Hematopoietic multipotent progenitor cell treated with erythropoietin and hydrocortisone succinate and interleukin-3 and kit ligand, for 15 days (in vitro differentiated cells): Measurements from ENCODE around the gene ISG20.
A peak's percentile ranks its signal among the peaks of the same experiment; 100 is the strongest.

Experiments
- DNase-seq: peaks from one replicate; pipeline ENCODE4 v3.0.0-alpha.2; 2015; ENCODE audit warnings: low spot score

The ISG20 gene

DNA sequence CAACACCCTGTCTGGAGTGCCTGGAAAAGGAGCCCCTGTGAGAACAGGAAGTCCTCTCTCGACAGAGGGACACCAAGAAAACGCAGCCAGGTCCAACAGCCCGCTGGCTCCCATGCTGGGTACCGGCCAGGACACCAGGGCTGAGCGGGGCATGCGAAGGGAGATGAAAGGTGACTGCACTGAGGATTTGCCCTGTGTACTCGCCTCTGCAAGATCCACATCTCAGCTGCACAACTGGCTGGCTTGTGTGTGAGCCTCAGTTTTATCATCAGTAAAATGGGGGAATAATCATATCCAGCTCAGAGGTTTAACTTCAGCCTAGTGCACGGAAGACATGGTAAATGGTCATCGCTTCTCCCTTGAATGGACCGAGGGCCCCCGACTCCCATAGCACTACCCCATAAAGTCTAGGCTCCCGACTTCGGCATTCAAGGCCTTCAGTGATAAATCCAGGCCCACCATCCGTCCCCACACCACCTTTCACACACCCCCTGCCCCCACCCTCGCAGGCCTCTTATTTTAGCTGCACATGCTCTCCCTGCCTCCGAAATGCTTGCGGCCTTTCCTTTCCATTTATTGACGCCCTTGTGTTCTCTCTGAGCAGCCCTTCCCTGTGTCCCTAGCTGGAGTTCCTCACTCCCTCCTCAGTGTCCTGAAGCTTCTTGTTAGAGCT, 15.8 kb downstream of the ISG20 start:
- no peak for DNase-seq

GRCh38 chr15:88655103-88655553, 16.3 kb downstream of the ISG20 start:
- no peak for DNase-seq

GRCh38 chr15:88655800-88656488, 17.1 kb downstream of the ISG20 start:
- DNase-seq, result no peak

DNA sequence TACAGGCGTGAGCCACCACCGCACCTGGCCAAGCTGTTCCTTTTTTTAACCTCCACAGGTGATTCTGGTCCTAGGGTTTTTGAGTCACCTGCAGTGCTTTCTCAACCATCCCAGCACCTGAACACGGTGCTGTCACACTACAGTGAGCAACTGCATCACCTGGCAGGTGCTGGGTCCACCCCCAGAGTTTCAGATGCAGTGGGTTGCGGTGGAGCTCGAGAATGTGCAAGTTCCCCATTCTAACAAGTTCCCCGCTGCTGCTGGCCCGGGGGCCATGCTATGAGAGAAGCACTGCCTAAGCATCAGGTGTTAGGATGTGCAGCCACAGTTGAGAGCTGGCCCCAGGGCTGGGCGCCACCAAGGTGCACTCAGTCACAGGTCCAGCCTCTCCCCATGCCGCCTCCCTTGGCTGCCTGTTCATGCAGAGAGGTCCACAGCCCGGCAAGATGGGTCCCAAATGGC, 18.0 kb downstream of the ISG20 start:
- no peak for DNase-seq

DNA sequence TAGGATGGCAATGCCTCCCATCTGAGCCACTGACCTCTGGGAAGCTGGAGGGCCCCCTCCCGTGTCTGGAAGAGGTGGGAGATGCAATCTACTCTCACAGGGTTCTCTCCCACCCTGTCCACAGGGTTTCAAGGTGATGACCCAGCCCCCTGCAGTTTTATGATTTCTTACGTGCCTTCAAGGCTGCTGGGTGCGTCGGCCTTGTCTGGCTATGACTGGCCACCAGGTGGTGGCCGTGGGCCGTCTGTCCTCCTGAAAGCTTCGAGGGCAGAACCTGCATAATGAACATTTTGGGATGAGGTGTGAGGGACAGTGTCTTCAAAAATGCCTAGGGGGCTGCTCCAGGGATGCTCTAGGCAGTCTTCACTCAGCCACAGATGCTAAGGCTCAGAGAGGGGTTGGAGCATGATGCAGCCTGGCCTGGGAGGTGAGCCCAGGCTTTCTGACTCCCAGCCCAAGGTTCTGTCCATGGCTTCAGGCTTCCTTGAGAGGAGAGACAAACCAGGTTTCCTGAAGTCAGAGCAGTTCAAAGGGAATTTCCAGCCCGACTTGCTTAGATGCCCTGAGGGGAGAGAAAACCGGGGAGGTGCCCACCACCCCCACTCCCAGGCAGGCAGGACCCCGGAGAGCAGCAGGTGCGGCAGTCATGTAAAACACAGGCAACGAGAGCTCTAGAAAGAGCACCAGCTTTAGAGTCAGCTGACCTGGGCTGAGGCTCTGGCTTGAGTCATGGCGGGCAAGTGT, 18.7 kb downstream of the ISG20 start:
- DNase-seq, result peak; percentile 51

- DNase-seq, result no peak
These were observed 19.5 kb downstream of the ISG20 start for GRCh38 chr15:88658070-88658965.

DNA sequence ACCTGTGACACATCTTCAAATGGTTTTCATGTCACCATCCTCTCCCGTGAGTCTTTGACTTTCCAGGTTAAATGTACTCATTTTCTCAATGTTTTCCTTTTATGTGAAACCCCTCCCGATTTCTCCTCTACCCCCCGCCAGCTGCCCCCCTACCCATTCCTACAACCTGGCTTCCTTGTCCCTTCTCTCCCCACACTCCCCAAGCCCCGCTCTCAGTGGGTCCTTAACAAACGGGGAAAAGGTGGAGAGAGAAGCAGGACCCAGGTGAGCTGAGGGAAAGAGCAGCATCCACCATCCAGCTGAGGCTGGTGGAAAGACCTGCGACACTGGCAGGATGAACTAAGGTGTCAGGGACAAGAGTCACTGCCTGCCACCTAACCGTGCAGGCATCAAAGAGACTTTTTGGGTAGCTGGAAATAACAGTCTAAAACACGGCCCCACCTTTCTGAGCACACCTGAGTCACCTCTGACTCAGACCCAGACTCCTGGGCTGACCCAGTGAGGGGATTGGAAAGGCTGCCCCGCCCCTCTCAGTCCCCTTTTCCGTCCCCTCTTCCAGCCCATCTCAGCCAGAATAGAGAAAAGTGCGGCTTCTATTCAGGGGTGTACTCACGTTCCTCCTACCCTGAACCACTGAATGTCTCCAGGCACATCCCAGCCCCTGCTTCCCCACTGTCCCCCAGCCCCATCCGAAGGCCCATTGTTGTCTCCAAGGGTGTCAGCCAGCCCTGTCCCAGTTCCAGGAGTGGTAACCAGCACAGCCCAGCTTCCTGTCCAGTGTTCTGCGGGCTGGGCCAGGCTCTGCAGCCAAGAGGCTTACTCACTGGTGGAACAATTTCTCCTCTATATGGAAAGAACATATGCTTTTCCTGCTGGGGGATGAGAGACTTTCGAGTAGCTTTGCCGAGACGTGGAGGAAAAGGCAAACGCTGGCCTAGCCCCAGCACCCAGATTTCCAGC, 20.4 kb downstream of the ISG20 start:
- DNase-seq, result no peak

- no peak for DNase-seq
These were observed 22.4 kb downstream of the ISG20 start for GRCh38 chr15:88661041-88661700.

GRCh38 chr15:88661761-88662556, 23.1 kb downstream of the ISG20 start:
- no peak for DNase-seq

DNA sequence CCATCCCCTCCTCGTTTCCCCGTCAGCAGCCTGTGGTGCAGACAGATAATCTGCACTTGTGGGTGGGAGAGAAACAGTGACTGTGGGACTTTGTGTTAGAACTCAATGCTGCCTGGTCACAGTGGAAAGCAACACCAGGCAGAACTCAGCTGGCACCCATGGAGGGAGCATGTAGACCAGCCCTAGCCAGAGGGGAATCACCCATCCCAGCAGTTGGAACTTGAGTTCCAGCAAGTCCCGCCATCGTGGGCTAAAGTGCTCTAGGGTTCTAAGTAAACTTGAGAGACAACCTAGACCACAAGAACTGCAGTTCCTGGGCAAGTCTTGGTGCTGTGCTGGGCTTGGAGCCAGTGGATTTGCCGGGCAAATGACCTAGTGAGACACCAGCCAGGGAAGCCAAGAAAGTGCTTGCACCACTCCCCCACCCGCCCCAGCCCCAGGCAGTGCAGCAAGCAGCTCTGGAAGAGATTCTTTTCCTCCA, 24.4 kb downstream of the ISG20 start:
- DNase-seq, result peak; percentile 54

DNA sequence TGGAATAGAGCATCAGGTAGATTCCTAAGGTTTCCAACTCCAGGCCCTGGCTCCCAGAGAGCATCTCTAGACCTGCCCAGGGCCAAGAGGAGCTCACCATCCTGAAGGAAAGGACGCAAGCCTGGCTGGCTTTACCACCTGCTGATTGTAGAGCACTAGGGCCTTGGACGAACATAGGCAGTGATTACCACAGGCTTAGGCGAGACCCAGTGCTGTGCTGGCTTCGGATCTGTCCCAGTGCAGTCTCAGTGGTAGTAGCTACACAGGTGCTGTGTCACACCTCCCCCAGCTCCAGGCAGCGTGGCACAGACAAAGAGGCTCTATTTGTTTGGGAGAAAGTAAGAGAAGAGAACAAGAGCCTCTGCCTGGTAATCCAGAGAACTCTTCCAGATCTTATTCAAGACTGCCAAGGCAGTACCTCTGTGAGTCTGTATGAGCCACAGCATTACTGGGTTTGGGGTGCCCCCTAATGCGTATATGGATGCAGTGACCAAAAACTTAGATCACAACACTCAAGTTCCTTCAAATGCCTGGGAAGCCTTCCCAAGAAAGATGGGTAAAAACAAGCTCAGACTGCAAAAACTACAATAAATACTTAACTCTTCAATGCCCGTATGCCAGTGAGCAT, 25.4 kb downstream of the ISG20 start:
- DNase-seq, result peak; percentile 70

- no peak for DNase-seq
These were observed 35.8 kb downstream of the ISG20 start for GRCh38 chr15:88674661-88675060.

DNA sequence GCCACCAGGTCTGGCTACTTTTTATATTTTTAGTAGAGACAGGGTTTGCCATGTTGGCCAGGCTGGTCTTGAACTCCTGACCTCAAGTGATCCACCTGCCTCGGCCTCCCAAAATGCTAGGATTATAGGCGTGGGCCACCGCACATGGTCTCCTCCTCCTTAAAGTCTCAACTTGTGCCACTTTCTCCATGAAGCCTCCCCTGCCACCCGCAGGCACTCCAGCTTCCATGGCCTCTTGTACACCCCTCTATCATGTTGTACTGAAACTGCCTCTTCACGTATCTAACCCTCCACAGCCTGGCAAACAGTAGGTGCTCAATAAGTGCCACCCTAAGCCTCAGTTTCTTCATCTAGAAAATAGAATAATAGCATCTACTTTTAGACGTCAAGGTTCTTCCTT, 39.9 kb downstream of the ISG20 start:
- DNase-seq, result no peak

GRCh38 chr15:88680241-88681001, 41.6 kb downstream of the ISG20 start:
- DNase-seq, result no peak

GRCh38 chr15:88681610-88682221, 42.9 kb downstream of the ISG20 start:
- no peak for DNase-seq

DNA sequence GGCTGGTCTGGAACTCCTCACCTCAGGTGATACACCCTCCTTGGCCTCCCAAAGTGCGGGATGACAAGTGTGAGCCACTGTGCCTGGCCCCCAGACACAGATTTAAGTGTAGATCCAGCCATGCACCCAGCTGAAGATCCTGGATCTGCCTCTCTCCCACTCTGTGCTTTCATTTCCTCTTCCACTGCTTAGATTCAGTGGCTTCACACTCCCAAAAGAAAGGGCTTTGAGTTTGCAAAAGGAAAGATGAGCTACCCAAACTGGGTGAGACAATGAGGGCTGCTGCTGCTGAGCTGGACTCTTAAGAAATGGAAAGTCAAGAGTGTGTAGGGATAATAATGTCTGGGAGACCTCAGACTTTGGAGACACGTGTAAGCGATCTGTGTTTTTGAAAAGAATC, 45.5 kb downstream of the ISG20 start:
- no peak for DNase-seq

DNA sequence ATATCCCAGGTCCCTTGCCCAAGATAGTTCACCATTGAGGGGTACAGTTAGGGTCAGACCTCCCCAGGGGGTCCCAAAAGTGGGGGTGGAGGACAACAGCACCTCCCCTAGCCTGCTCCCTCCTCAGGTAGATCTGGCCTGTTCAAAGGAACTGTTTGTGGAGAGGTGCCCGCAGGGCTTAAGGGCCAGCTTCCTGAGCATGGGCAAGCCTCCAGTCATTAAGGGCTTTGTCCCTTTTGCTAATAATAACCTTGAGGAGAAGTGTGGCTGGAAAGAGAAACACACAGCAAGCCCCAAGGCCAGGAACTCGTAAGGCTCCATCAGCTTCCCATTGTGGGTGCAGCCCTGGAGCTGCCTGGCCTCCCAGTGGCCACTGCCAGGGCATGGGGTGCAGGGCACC, 47.4 kb downstream of the ISG20 start:
- no peak for DNase-seq
